HepG2 (cell line): Measurements from ENCODE around the gene HPS1. TPM values are rescaled to one million over a fixed set of nuclear protein-coding genes. Genes with fewer than 3 reads are reported as not detected.

ENCODE experiments used
- ATAC-seq: fragments of 200-7000 bp; cut with Tn5 transposase; 3 replicates; pipeline ENCODE4 v1.9.1; 2020; ENCODE audit warnings: mild to moderate bottlenecking, moderate library complexity
- BruUV-seq: library from RNA; stranded (reverse); fragments of 400-500 nt; replicated peaks from 2 replicates; lab custom pipeline; 2021; lab: Mats Ljungman, UMichigan
- CTCF ChIA-PET: fragments of 300-600 bp; formaldehyde crosslinking; extraction: SDS; loops from one replicate; lab custom pipeline; 2021; ENCODE audit warnings: low total read pairs, inconsistent platforms, low intra/inter-chr PET ratio; lab: Yijun Ruan, JAX
- POLR2A ChIA-PET: fragments of 350-600 bp; sonication (Branson Sonifier 250); formaldehyde crosslinking; loops from one replicate; lab custom pipeline; 2020; ENCODE audit warnings: antibody characterized with exemption, inconsistent platforms; lab: Yijun Ruan, JAX
- DNase-seq: peaks from one replicate; pipeline ENCODE4 v3.0.0-alpha.2; 2015; ENCODE audit warnings: low spot score
- FAIRE-seq: peaks from 3 replicates; lab custom pipeline; 2011; peaks lifted over from hg19 to GRCh38; lab: Jason Lieb, UNC
- H2AFZ ChIP-seq: one replicate; pipeline ENCODE4 v1.6.1; 2011; ENCODE audit warnings: low read length, inconsistent platforms
- H3K27ac ChIP-seq: fragments of 300-600 bp; 3 replicates; pipeline ENCODE4 v1.8.0; 2011; ENCODE audit warnings: mixed run types, mild to moderate bottlenecking, mixed read lengths, low read length, inconsistent platforms; ENCODE audit not compliant: insufficient read depth; ENCODE audit errors: extremely low read length
- H3K27me3 ChIP-seq, 2 experiments: fragments of 200-600 bp in 1 of 2; 2 replicates in 1 of 2; 3 replicates in 1 of 2; pipeline versions ENCODE4 v1.6.0 to v1.8.0; 2011; ENCODE audit warnings: low read length in 2 of 2, mild to moderate bottlenecking in 2 of 2, moderate library complexity in 2 of 2, inconsistent platforms in 1 of 2; ENCODE audit not compliant: insufficient read depth in 2 of 2, control insufficient read depth in 1 of 2
- H3K36me3 ChIP-seq, 2 experiments: fragments of 200-600 bp in 1 of 2; replicated peaks in 1 of 2; 2 replicates in 1 of 2; 3 replicates in 1 of 2; pipeline versions ENCODE4 v1.5.1 to v1.8.0; 2011; ENCODE audit warnings: low read length in 2 of 2, inconsistent platforms in 1 of 2; ENCODE audit not compliant: insufficient read depth in 2 of 2, control insufficient read depth in 1 of 2
- H3K4me1 ChIP-seq: 2 replicates; pipeline ENCODE4 v1.5.1; 2012; ENCODE audit warnings: low read length, inconsistent platforms; ENCODE audit not compliant: insufficient read depth
- H3K4me2 ChIP-seq: 2 replicates; pipeline ENCODE4 v1.6.0; 2011; ENCODE audit warnings: low read depth, low read length, inconsistent platforms
- H3K4me3 ChIP-seq, 3 experiments: fragments of 200-600 bp in 1 of 3; sonication (generic), shearing (Covaris generic) in 1 of 3; replicated peaks in 1 of 3; 2 replicates each; pipeline ENCODE4 v1.5.1; 2011 to 2016; ENCODE audit warnings: low read length in 3 of 3, inconsistent platforms in 2 of 3, low read depth in 2 of 3, mild to moderate bottlenecking in 2 of 3, control low read depth in 1 of 3, mixed read lengths in 1 of 3; ENCODE audit not compliant: insufficient read depth in 1 of 3
- H3K79me2 ChIP-seq: one replicate; pipeline ENCODE4 v1.6.1; 2011; ENCODE audit warnings: low read length, inconsistent platforms; ENCODE audit not compliant: insufficient read depth
- H3K9ac ChIP-seq: 2 replicates; pipeline ENCODE4 v1.6.0; 2011; ENCODE audit warnings: mild to moderate bottlenecking, low read depth, low read length, inconsistent platforms; ENCODE audit not compliant: insufficient read depth
- H3K9me3 ChIP-seq: 2 replicates; pipeline ENCODE4 v1.5.1; 2012; ENCODE audit warnings: mild to moderate bottlenecking, low read length
- H4K20me1 ChIP-seq: 2 replicates; pipeline ENCODE4 v1.6.0; 2011; ENCODE audit warnings: inconsistent platforms, mild to moderate bottlenecking, low read length, moderate library complexity; ENCODE audit not compliant: insufficient read depth
- AGO2 ChIP-seq: fragments of 200-400 bp; formaldehyde crosslinking; optimal IDR thresholded peaks from 2 replicates; pipeline ENCODE3; 2017; ENCODE audit warnings: mild to moderate bottlenecking, low read depth, low read length, moderate library complexity
- EZH2 ChIP-seq: conservative IDR thresholded peaks from 2 replicates; pipeline ENCODE4 v1.6.1; 2012; ENCODE audit warnings: mild to moderate bottlenecking, low read depth, low read length, moderate library complexity
- HNRNPH1 ChIP-seq: fragments of 200-400 bp; formaldehyde crosslinking; optimal IDR thresholded peaks from 2 replicates; pipeline ENCODE3; 2017; ENCODE audit warnings: mild to moderate bottlenecking, low read depth, low read length
- RFXAP ChIP-seq: sonication (generic); formaldehyde crosslinking; IDR thresholded peaks from 2 replicates; pipeline ENCODE4 v1.4.0; 2020; ENCODE audit warnings: missing genetic modification reagents, borderline replicate concordance
- SRF ChIP-seq: IDR thresholded peaks from 2 replicates; pipeline ENCODE4 v1.6.1; 2011; ENCODE audit warnings: mild to moderate bottlenecking, low read depth, low read length, moderate library complexity
- XBP1 ChIP-seq: sonication (generic); formaldehyde crosslinking; IDR thresholded peaks from 2 replicates; pipeline ENCODE4 v1.5.0; 2020; ENCODE audit warnings: missing genetic modification reagents
- ZBTB14 ChIP-seq: sonication (generic); formaldehyde crosslinking; IDR thresholded peaks from 2 replicates; pipeline ENCODE4 v1.4.0; 2020; ENCODE audit warnings: missing genetic modification reagents
- ZNF713 ChIP-seq: sonication (generic); formaldehyde crosslinking; IDR thresholded peaks from 2 replicates; pipeline ENCODE4 v1.4.0; 2020; ENCODE audit warnings: mild to moderate bottlenecking, missing genetic modification reagents
- ZNF891 ChIP-seq: sonication (generic); formaldehyde crosslinking; IDR thresholded peaks from 2 replicates; pipeline ENCODE4 v1.5.0; 2020; ENCODE audit warnings: mild to moderate bottlenecking, missing genetic modification reagents
- WGBS: methylation state at CpG from one replicate; pipeline ENCODE4 v1.1.6; 2017; ENCODE audit warnings: low lambda C conversion rate; 5-methylcytosine and 5-hydroxymethylcytosine counted together
- in situ Hi-C: cut with HindIII; loops from 2 replicates; pipeline ENCODE4 v1.10.0; 2017; ENCODE audit warnings: low pct_unique_long_range_greater_than_20kb; ENCODE audit not compliant: extremely low pct_ligation_motif_present
- intact Hi-C: fragments of 100-400 bp; cut with micrococcal nuclease; formaldehyde crosslinking; loops from one replicate; pipeline ENCODE4 v1.10.0; 2022; ENCODE audit not compliant: unreplicated experiment
- polyA plus RNA-seq, 8 experiments: library from polyadenylated mRNA; depleted of rRNA in 3 of 8; stranded (reverse) in 7 of 8; unstranded in 1 of 8; fragments of >200 nt; fragmentation: Illumina TruSeq in 4 of 8; extraction: Trizol in 4 of 8; gene quantifications; 2 replicates each; pipeline versions ENCODE4 v1.2.1 to v1.2.3, GENCODE V29; 2011 to 2016; ENCODE audit warnings: low read depth in 4 of 8, missing spikeins in 1 of 8, mixed read lengths in 1 of 8; ENCODE audit not compliant: insufficient read depth in 1 of 8
- total RNA-seq, 5 experiments: library from RNA; depleted of rRNA; stranded (reverse); fragments of >200 nt; fragmentation: Illumina TruSeq; extraction: Trizol; gene quantifications; 2 replicates each; pipeline ENCODE4 v1.2.3, GENCODE V29; 2016; ENCODE audit warnings: low read depth in 1 of 5
- TF ChIP-seq, protein P1 (sequence below): sonication (generic); formaldehyde crosslinking; IDR thresholded peaks from 2 replicates; pipeline ENCODE4 v1.5.0; 2020; ENCODE audit warnings: mild to moderate bottlenecking, missing genetic modification reagents
- TF ChIP-seq, protein P2 (sequence below): IDR thresholded peaks from 2 replicates; pipeline ENCODE4 v1.6.1; 2018; ENCODE audit warnings: missing genetic modification reagents, mild to moderate bottlenecking, missing compliant biosample characterization

Gene HPS1
- total and polyA plus RNA-seq, 2 of the 13 experiments (the other 11 are each of a cell fraction or from before 2014, with no cell fraction given): 24.6 to 25.8 TPM

- TF ChIP-seq, protein P1, sequence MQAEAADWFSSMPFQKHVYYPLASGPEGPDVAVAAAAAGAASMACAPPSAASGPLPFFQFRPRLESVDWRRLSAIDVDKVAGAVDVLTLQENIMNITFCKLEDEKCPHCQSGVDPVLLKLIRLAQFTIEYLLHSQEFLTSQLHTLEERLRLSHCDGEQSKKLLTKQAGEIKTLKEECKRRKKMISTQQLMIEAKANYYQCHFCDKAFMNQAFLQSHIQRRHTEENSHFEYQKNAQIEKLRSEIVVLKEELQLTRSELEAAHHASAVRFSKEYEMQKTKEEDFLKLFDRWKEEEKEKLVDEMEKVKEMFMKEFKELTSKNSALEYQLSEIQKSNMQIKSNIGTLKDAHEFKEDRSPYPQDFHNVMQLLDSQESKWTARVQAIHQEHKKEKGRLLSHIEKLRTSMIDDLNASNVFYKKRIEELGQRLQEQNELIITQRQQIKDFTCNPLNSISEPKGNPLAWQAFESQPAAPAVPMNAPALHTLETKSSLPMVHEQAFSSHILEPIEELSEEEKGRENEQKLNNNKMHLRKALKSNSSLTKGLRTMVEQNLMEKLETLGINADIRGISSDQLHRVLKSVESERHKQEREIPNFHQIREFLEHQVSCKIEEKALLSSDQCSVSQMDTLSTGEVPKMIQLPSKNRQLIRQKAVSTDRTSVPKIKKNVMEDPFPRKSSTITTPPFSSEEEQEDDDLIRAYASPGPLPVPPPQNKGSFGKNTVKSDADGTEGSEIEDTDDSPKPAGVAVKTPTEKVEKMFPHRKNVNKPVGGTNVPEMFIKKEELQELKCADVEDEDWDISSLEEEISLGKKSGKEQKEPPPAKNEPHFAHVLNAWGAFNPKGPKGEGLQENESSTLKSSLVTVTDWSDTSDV: no peak
These were observed 49.6 kb downstream of the HPS1 start (continued) for GRCh38 chr10:98397089-98397600.

DNA sequence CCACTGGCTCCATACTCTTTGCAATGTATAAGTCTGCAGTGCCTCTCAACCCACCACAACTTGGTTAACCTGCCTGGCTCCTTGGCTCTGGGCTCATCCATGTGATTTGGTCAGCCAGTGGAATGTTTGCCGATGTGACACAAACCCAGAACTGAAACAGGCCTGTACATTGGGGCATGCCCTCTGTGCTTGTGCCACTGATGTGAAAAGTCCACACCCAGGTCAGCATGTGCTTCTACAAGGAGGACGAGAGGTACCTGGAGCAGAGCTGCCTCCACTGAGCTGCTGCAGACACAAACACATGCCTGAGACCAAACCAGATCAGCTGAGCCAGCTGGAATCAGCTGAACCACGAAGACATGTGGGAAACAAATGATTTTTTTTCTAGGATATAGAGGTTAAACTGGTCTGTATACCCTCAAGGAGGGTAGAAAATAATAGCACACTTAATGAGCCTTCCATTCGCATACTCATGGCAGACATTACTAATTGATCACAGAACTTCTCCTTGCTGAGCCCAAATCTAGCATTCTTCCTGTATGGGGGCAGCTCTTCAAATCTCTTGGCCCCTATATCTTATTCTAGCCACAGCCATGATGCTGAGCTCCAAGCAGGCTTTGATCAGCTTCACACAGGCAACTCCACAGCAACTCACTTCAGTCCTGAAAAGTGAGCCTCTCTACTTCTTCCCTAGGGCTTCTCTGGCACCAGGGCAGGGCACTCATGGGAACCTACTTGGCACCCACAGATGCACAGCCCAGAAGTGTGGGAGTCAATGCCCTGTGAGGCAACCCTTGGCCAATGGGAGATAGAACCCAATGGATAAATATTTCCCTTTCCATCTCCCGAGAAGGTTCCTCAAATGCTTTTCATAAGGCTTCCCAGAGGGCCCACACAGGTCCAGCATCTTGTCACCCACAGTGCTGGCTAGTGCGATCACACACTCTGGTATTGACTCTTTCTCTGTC is 50.4 kb downstream of the HPS1 start:
- Histone ChIP-seq H3K36me3 (no peaks in the 10 kb centered on the region), H3K4me2 (no peak overlapping the region), H3K27me3 (no peaks in the 10 kb centered on the region; a peak in 1 of 5 replicates), H3K9ac (no peak overlapping the region), H3K4me1 (no peaks in the 10 kb centered on the region), H3K27ac (no peak overlapping the region), H4K20me1 (no peaks in the 10 kb centered on the region), H2AFZ (no peak overlapping the region), H3K9me3 (no peaks in the 10 kb centered on the region), H3K79me2 (no peaks in the 10 kb centered on the region), H3K4me3 (no peak overlapping the region)
- BruUV-seq: no TSS peak
- DNase-seq (no peak), FAIRE-seq (no peak), ATAC-seq (no peak)
- ChIA-PET POLR2A (interaction anchor here (1.1 kb wide), 1 partner anchor 19 kb away, joined by 3 read pairs; the partner anchor contains the start of gene PYROXD2), CTCF (no interaction called here)
- in situ Hi-C loops (no loop called here), intact Hi-C loops (no loop called here)
- WGBS: 71% methylated on average over 6 of the region's 6 CpGs
- TF ChIP-seq XBP1 (CRISPR knock-in tag) (no peak), SRF (no peak), ZBTB14 (CRISPR knock-in tag) (no peak), AGO2 (no peak), EZH2 (no peak), ZNF891 (no peak), HNRNPH1 (no peak), ZNF713 (CRISPR knock-in tag) (no peak), RFXAP (CRISPR knock-in tag) (no peak)
- TF ChIP-seq, protein P2, sequence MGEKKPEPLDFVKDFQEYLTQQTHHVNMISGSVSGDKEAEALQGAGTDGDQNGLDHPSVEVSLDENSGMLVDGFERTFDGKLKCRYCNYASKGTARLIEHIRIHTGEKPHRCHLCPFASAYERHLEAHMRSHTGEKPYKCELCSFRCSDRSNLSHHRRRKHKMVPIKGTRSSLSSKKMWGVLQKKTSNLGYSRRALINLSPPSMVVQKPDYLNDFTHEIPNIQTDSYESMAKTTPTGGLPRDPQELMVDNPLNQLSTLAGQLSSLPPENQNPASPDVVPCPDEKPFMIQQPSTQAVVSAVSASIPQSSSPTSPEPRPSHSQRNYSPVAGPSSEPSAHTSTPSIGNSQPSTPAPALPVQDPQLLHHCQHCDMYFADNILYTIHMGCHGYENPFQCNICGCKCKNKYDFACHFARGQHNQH (CRISPR knock-in tag): no peak
